GM15510 (cell line): Measurements from ENCODE around the gene NAGS.

Source experiments
- POLR2A ChIP-seq: IDR thresholded peaks from 3 replicates; pipeline ENCODE4 v1.6.1; 2011; ENCODE audit warnings: borderline replicate concordance; ENCODE audit not compliant: insufficient read length; ENCODE audit errors: extremely low read depth

The NAGS gene

DNA sequence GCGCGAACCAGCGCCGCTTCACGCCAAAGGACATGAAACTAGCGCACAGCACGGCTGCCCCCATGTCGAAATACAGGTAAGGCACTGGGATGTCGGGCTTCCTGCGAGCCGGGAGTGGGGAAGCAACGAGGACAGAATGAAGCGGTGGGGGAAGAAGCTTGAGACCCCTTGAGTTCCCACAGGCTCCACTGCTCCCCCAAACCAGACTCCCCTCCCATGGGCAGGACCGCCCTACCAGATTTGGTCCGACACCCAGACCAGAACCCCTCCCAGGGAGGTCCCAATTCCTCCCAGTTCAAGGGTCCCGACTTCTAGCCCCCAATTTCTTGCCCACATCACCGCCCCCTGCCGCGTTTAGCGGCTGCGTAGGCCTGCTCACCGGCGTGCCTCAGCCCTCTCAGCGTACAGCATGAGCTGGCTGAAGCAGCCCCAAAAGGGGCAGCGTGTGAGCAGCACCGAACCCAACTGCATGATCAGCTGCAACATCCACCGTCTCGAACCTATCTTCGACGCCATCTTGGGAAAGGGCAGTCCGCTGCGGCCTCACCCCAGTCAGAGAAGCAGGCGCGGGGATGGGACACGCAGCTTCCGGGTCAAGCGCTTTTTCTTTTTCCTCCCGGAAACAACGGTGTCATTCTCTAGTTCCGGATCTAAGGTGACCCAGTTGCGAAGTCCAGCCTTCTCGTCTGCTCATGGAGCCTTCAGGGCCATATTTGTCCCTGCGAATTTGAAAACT lies 10.2 kb downstream of the NAGS start, which contains the start of gene TMEM101:
TSS of gene TMEM101 (minus strand) at position 527 of the 736 bp plus-strand sequence. CDS start at position 516, 11 bp downstream.
- peak; percentile 78 for TF ChIP-seq POLR2A

DNA sequence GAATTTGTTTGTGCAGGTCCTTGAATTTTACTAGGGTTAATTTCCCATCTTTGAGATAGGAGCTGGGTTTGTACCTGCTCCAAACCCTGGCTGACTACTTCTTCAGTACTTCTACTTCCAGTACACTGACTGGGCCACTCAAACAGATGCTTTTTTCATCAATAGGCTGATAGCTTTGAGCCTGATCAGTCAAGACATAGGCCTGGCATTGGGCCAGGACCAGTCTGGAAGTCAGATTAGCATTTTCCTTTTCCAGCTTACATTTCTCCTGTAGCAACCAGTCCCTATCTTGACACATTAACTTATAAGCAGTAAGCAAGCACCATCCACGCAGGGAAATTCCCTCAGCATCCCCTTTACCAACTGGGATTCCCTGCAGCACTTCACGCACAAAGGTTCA lies 17.8 kb downstream of the NAGS start:
- TF ChIP-seq POLR2A, result no peak

DNA sequence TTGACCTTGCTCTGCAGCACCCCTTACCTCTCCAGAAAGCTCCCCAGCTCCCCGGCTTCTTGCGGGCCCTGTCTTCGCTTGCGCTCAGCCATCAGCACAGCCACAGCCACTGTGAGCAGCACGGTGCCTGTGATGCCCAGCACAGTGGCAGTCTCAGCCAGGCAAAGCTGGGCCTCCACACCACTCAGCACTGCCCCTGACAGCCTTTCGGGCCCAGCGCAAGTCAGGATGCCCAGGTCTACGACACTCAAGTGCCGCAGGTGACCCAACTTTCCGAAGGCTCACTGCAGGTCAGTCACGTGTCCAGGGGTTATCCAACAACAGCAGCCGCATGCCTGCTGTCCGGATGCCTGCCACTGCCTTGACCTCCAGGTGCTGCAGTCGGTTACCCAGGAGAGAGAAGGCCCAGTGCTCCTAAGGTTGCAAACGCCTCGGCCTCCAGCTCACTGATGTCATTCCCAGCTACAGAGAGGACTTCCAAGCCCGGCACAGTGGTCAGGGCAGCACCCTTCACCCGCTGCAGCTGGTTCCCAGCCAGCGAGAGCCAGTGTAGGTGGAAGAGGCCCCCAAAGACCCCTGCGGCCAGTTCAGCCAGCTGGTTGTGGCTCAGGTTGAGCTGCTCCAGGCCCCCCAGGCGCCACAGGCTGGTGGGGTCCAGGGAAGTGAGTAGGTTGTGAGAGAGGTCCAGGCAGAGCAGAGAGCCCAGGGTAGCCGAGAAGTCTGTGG lies 19.3 kb downstream of the NAGS start:
- no peak for TF ChIP-seq POLR2A

DNA sequence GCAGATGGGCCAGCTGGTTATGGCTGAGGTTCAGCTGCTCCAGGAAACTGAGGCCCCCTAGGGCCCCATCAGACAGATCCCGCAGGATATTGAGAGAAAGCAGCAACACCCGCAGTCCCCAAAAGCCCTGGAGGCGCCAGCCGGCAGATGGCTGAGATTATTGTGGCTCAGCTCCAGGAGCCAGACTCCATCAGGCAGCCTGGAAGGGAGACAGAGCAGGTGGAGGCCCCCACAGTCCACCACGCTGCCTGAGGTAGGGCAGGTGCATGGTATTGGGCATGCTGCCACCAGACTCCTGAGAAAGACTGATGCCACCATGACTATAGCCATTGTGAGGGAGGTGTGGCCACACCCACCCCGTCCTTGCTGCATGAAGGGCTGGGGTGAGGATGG lies 19.8 kb downstream of the NAGS start:
- TF ChIP-seq POLR2A, result no peak

DNA sequence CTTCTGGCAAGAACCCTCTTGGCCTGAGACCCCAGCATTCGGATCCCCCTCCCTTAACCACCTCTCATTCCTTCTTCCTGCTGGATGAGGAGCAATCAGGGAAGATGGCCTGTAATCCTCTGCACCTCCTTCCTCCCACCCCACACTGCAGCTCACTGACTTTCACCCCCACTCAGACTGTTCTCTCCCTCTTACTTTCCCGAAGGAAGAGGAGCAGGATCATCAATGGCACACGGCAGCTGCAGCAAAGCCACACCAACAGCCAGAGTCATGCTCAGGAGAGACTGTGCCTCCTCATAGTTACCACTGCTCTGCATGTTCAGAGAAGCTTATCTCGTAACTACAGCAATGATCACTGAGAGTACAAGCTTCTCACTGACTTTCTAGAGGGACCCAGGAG lies 20.4 kb downstream of the NAGS start:
- TF ChIP-seq POLR2A, result no peak

DNA sequence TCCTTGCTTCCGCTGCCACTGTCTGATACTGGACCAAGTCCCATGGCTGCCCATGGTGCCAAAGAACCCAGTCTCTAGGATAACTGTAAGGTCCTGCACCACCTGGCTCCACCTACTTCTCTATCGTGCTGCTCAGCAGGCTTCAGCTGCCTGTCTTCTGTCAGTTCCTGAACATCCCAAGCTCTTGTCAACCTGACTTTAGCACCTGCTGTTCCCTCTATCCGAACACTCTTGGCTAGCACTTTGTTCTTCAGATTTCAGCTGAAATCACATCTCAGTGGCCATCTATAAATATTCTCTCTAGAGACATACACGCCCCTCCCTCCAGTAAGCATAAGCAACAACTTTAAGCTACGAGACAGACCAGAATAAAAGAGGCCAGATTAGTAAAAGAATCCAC lies 25.3 kb downstream of the NAGS start:
- TF ChIP-seq POLR2A, result no peak

DNA sequence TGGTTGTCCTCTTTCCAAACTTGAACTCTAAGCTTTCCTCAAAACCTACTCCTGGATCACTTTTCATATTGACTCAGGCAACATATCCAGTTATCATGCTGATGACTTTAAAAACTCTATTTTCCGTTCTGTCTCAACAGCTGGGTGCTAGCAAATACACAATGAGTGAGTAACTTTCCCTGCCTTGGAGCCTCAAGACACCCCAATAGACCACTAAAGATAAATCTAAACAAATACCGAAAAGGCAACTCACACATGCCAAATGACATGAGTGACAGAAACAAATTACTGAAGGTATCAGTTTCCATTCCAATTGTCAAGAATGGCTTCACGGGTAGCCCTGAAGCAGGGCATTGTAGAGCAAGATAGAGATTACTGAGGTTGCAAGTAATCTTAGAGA lies 26.1 kb downstream of the NAGS start:
- TF ChIP-seq POLR2A, result no peak

DNA sequence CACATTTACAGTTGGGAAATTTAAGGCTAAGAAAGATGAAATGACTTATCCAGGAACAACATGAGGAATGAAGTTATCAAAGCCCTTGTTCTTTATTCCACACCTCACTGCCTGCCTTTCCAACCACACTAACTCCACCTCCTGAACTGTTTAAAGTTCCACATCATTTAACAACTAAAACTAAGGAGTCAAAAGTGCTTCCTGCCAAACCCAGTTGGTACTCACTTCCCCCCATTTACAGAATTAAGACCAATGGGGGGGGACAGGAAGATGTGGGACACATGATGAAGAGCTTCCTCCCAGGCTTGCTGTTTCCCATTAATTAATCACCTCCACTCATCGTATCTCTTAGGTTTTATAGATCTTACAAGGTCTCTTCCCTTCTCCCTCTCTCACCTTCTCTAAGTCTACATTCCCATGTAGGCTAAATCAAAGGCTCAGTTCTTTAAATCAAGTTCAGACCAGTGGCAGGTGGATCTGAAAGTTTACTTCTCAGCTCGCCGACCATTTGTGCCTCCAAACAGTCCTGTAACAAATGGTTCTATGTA lies 29.5 kb downstream of the NAGS start:
- TF ChIP-seq POLR2A, result no peak

DNA sequence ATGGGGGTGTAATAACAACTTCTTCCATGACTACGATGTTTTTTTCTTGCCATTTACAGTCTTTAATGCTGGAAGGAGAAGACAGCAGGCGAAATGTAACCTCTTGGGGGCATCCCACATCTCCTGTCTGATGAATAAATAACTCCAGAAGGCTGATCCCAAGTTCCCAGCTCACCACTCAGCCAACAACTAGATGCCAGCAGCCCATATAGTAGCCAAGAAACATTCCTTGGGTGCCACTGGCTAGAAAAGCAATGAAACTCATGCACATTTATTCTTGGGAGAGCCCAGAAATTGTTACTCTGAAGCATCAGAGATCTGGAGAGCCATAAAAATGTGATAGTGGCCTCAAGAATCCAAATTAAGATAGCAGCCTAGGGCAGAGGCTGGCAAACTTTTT lies 33.0 kb downstream of the NAGS start:
- no peak for TF ChIP-seq POLR2A

DNA sequence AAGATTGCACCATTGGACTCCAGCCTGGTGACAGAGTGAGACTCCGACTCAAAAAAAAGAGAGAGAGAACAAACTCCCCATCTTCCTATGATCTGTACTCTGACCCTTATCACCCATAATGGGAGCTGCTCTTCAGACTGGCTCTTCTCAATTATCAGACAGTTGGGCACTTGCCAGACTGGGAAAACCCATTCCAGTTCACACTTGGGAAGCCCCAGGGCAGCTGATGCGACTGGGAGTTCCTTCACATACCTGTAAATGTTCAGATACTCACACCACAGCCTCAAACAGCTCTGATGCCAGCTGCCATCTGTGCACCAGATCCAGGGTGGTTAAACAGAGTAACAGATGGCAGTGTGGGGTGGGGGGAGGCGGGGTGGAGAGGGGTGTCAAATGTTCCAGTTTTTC lies 34.2 kb downstream of the NAGS start:
- no peak for TF ChIP-seq POLR2A

DNA sequence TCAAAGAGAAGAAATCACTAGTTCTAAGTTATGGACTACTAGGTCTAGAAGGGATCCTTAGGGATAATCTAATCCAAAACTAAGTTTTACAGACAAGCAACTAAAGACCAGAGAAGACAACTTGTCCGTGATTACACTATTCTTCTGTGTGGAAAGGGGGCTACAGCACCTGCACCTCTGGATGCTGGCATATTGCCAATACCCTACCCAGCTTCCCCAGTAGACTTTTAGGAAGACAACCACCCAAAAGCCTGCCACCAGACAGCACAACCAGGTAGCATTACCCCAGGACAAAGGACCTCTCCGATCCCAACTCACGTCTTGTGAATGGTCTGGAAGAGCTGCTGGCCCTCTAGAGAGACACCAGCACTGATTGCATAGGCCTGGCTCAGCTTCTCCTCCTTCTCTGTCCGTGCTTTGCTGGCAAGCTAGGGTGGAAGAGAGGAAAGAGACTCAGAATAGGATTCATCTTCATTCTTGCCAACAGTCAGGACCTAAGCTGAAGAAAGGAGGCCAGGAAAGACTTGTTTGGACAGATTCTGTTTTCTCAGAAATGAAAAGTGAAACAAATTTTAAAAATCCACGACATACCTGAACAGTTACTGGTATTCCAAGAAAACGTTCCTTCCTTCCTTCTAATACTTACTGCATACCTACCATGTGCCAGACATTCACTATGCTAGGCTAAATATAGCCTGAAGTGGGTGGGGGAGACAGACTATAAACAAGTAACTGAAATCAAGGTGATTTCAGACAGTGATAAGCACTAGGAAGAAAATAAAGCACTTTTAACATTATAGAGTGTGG lies 35.6 kb downstream of the NAGS start:
- no peak for TF ChIP-seq POLR2A

DNA sequence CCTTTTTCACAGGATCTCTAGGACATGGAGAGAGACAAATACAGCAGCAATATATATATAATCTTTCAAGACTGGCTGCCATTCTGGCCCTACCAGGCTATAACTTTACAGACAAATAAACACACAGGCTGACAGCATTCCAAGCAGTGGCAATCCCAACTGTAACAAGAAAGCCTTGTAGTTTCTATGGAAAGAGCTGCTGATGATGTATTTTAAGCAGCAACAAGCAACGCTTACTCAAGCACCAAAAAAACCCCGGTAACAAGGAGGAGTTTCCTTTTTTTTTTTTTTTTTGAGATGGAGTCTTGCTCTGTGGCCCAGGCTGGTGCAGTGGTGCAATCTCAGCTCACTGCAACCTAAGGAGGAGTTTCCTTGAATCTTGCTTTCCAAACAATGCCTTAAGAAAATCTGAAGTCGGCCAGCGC lies 38.9 kb downstream of the NAGS start:
- TF ChIP-seq POLR2A, result no peak

DNA sequence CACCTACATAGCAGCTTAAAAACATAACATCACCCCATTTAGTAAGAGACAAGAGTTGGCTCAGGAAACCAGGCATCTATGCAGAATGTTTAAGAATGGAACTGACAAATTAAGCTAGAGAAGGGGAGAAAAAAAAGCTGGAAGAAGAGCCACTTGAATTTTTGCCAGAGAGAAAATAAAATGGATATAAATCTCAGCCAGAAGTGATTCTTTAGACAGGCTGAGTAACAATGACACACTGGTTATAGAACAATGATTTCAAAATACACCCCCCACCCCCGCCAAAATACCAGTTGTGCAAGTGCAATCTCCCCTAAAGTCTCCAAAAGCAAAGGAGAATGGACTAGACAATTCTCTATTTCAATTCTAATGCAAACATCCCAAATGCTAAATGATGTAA lies 39.6 kb downstream of the NAGS start:
- no peak for TF ChIP-seq POLR2A

DNA sequence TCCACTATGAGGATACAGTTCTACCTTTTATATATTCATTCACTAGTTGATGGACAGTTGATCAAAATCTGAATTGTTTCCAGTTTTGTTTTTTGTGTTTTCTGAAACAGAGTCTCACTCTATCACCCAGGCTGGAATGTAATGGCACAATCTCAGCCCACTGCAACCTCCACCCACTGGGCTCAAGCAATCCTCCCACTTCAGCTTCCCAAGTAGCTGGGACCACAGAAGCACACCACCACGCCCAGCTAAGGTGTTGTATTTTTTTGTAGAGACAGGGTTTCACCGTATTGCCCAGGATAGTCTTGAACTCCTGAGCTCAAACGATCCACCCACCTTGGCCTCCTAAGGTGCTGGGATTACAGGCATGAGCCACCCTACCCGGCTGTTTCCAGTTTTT lies 41.1 kb downstream of the NAGS start:
- TF ChIP-seq POLR2A, result no peak
